OCI-LY1 (cell line): ENCODE results near the gene EWSR1.

Experiments
- H2AFZ ChIP-seq: fragments of 200-600 bp; sonication (generic), shearing (Covaris generic); 2 replicates; pipeline ENCODE4 v1.6.0; 2014; ENCODE audit warnings: antibody characterized with exemption, mild to moderate bottlenecking, low read length
- H3F3A ChIP-seq: fragments of 200-600 bp; sonication (generic), shearing (Covaris generic); 2 replicates; pipeline ENCODE4 v1.6.0; 2014; ENCODE audit warnings: mild to moderate bottlenecking, antibody characterized with exemption, low read length, moderate library complexity; ENCODE audit not compliant: insufficient read depth
- H3K27ac ChIP-seq: fragments of 200-600 bp; sonication (generic); 2 replicates; pipeline ENCODE4 v1.5.1; 2014; ENCODE audit warnings: low read length, mixed run types, mild to moderate bottlenecking, low read depth; ENCODE audit not compliant: poor library complexity, severe bottlenecking
- H3K27me3 ChIP-seq: fragments of 200-600 bp; sonication (generic); 2 replicates; pipeline ENCODE4 v1.6.0; 2014; ENCODE audit warnings: antibody characterized with exemption, mild to moderate bottlenecking, low read length, moderate library complexity; ENCODE audit not compliant: insufficient read depth
- H3K36me3 ChIP-seq: fragments of 200-600 bp; sonication (generic); 2 replicates; pipeline ENCODE4 v1.6.1; 2014; ENCODE audit warnings: mild to moderate bottlenecking, antibody characterized with exemption, low read length, moderate library complexity, mixed read lengths; ENCODE audit not compliant: insufficient read depth
- H3K4me1 ChIP-seq: fragments of 200-600 bp; sonication (generic); 2 replicates; pipeline ENCODE4 v1.5.1; 2014; ENCODE audit warnings: mild to moderate bottlenecking, low read length, moderate library complexity; ENCODE audit not compliant: insufficient read depth, severe bottlenecking
- H3K4me2 ChIP-seq: fragments of 200-600 bp; sonication (generic), shearing (Covaris generic); 2 replicates; pipeline ENCODE4 v1.6.1; 2014; ENCODE audit warnings: low read length
- H3K4me3 ChIP-seq: fragments of 200-600 bp; sonication (generic); 2 replicates; pipeline ENCODE4 v1.5.1; 2014; ENCODE audit warnings: low read length, low read depth, mild to moderate bottlenecking, mixed read lengths; ENCODE audit not compliant: poor library complexity, severe bottlenecking
- H3K79me2 ChIP-seq: fragments of 200-600 bp; shearing (Covaris generic); 2 replicates; pipeline ENCODE4 v1.6.1; 2016; ENCODE audit warnings: mixed run types, low read length, mixed read lengths; ENCODE audit not compliant: insufficient read depth
- H3K9ac ChIP-seq: fragments of 200-600 bp; sonication (generic), shearing (Covaris generic); 2 replicates; pipeline ENCODE4 v1.6.1; 2014; ENCODE audit warnings: mild to moderate bottlenecking, low read length, mixed read lengths
- H3K9me2 ChIP-seq: fragments of 200-600 bp; sonication (generic), shearing (Covaris generic); 2 replicates; pipeline ENCODE4 v1.6.1; 2014; ENCODE audit warnings: low read depth, mild to moderate bottlenecking, low read length, mixed read lengths
- H3K9me3 ChIP-seq: fragments of 200-600 bp; shearing (Covaris generic); 2 replicates; pipeline ENCODE4 v1.6.1; 2014; ENCODE audit warnings: low read length, mixed read lengths
- H4K20me1 ChIP-seq: fragments of 200-600 bp; sonication (generic), shearing (Covaris generic); 2 replicates; pipeline ENCODE4 v1.6.0; 2016; ENCODE audit warnings: mild to moderate bottlenecking, low read length; ENCODE audit not compliant: insufficient read depth
- CTCF ChIP-seq: fragments of 200-600 bp; sonication (generic), shearing (Covaris generic); IDR thresholded peaks from 2 replicates; pipeline ENCODE4 v1.5.1; 2017; ENCODE audit warnings: mild to moderate bottlenecking, antibody characterized with exemption, low read length, moderate library complexity, mixed read lengths
- EZH2 ChIP-seq: fragments of 200-600 bp; sonication (generic), shearing (Covaris generic); IDR thresholded peaks from 2 replicates; pipeline ENCODE4 v1.8.0; 2017; ENCODE audit warnings: borderline replicate concordance, mixed run types, mild to moderate bottlenecking, antibody characterized with exemption, low read length, moderate library complexity, mixed read lengths

EWSR1 gene

GRCh38 chr22:29309332-29310064, 41.4 kb downstream of the EWSR1 start:
- Histone ChIP-seq H4K20me1 (no peaks in the 10 kb centered on the region), H3K4me3 (no peak overlapping the region), H3K79me2 (no peaks in the 10 kb centered on the region), H3K9me2 (no peaks in the 10 kb centered on the region), H3K36me3 (no peaks in the 10 kb centered on the region), H3K27ac (no peak overlapping the region), H3F3A (no peaks in the 10 kb centered on the region), H3K4me1 (peaks cover 8% of the 10 kb centered on the region), H3K4me2 (no peak overlapping the region), H3K27me3 (peaks cover 8% of the 10 kb centered on the region; the same call in 1 of the 2 replicates), H3K9ac (no peak overlapping the region), H3K9me3 (no peaks in the 10 kb centered on the region), H2AFZ (no peak overlapping the region)
- TF ChIP-seq CTCF (no peak), EZH2 (no peak)

GRCh38 chr22:29310065-29310862, 42.2 kb downstream of the EWSR1 start:
- peaks cover 8% of the 10 kb centered on the region; the same call in 1 of the 2 replicates for H3K27me3 ChIP-seq
- peaks cover 8% of the 10 kb centered on the region for H3K4me1 ChIP-seq
- no peak overlapping the region for H3K27ac ChIP-seq
- no peak overlapping the region for H3K4me3 ChIP-seq
- no peaks in the 10 kb centered on the region for H3K9me2 ChIP-seq
- H3F3A ChIP-seq, result no peaks in the 10 kb centered on the region
- H4K20me1 ChIP-seq, result no peaks in the 10 kb centered on the region
- no peaks in the 10 kb centered on the region for H3K79me2 ChIP-seq
- H3K9ac ChIP-seq, result no peak overlapping the region
- no peak for TF ChIP-seq EZH2
- TF ChIP-seq CTCF, result no peak
- H3K36me3 ChIP-seq, result no peaks in the 10 kb centered on the region
- H3K4me2 ChIP-seq, result no peak overlapping the region
- no peak overlapping the region for H2AFZ ChIP-seq
- no peaks in the 10 kb centered on the region for H3K9me3 ChIP-seq

GRCh38 chr22:29310863-29311339, 42.8 kb downstream of the EWSR1 start:
- H4K20me1 ChIP-seq, result no peaks in the 10 kb centered on the region
- H3K27me3 ChIP-seq, result peaks cover 8% of the 10 kb centered on the region; the same call in 1 of the 2 replicates
- no peak overlapping the region for H3K4me2 ChIP-seq
- no peak overlapping the region for H3K9ac ChIP-seq
- H3K4me3 ChIP-seq, result no peak overlapping the region
- no peaks in the 10 kb centered on the region for H3K9me2 ChIP-seq
- no peaks in the 10 kb centered on the region for H3K9me3 ChIP-seq
- H3K27ac ChIP-seq, result no peak overlapping the region
- H3K4me1 ChIP-seq, result peaks cover 8% of the 10 kb centered on the region
- no peaks in the 10 kb centered on the region for H3F3A ChIP-seq
- no peaks in the 10 kb centered on the region for H3K36me3 ChIP-seq
- no peak for TF ChIP-seq CTCF
- no peak for TF ChIP-seq EZH2
- H2AFZ ChIP-seq, result no peak overlapping the region
- H3K79me2 ChIP-seq, result no peaks in the 10 kb centered on the region
